ES-I3 (cell line): ENCODE data around the gene NME4.

ENCODE experiments used
- H3K36me3 ChIP-seq: 2 replicates; pipeline ENCODE4 v1.6.1; 2013; ENCODE audit warnings: mild to moderate bottlenecking, low read length, control low read depth, moderate library complexity; ENCODE audit not compliant: insufficient read depth
- H3K4me1 ChIP-seq: 2 replicates; pipeline ENCODE4 v1.6.1; 2013; ENCODE audit warnings: mild to moderate bottlenecking, control low read depth, low read length; ENCODE audit not compliant: insufficient read depth
- H3K9ac ChIP-seq: 2 replicates; pipeline ENCODE4 v1.6.1; 2013; ENCODE audit warnings: low read depth, mild to moderate bottlenecking, low read length, moderate library complexity
- H3K9me3 ChIP-seq: 2 replicates; pipeline ENCODE4 v1.6.1; 2013; ENCODE audit warnings: mild to moderate bottlenecking, low read length, moderate library complexity; ENCODE audit not compliant: control insufficient read depth, insufficient read depth

The NME4 gene

DNA sequence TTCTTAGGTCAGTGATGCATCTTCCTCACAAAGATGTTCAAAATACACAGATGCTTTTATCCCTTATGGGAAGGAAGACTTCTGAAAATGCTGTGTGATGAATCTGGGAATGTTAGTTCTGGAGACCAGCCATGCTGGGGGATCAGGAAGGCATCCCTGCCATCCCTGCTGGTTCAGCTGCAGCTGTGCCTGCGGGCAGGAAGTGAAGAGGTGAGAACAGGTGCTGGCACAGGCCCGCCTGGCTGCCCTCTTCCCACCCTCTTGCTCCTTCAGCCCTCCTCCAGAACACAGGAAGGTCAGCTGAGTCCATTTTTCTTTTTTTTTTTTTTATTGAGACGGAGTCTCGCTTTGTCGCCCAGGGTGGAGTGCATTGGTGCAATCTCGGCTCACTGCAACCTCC, 43.6 kb downstream of the NME4 start:
- Histone ChIP-seq H3K36me3 (no peaks in the 10 kb centered on the region), H3K9me3 (no peaks in the 10 kb centered on the region), H3K4me1 (no peaks in the 10 kb centered on the region), H3K9ac (no peak overlapping the region)

DNA sequence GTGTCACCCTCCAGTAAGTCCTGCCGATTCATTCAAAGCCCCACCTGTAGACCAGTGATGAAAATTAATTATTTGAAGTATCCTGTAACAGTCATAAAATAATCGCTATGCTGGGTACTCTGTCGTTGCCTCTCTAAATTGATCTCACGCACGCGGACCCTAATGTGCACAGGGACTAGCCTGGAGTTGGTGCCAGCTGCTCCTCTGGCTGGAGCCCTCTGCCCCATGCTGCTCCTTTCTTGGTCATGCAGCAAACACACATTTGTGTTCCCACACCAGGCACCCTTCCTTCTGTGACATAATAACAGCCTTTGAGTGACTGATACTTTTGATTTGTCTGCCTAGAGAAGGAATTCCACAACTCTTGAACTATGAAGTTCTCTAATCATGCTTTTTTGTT, 44.4 kb downstream of the NME4 start:
- Histone ChIP-seq H3K9me3 (no peaks in the 10 kb centered on the region), H3K4me1 (no peaks in the 10 kb centered on the region), H3K36me3 (no peaks in the 10 kb centered on the region), H3K9ac (no peak overlapping the region)

- Histone ChIP-seq H3K9me3 (no peaks in the 10 kb centered on the region), H3K36me3 (no peaks in the 10 kb centered on the region), H3K9ac (no peak overlapping the region), H3K4me1 (no peaks in the 10 kb centered on the region)
Observed at GRCh38 chr16:442976-443375, 46.0 kb downstream of the NME4 start.

DNA sequence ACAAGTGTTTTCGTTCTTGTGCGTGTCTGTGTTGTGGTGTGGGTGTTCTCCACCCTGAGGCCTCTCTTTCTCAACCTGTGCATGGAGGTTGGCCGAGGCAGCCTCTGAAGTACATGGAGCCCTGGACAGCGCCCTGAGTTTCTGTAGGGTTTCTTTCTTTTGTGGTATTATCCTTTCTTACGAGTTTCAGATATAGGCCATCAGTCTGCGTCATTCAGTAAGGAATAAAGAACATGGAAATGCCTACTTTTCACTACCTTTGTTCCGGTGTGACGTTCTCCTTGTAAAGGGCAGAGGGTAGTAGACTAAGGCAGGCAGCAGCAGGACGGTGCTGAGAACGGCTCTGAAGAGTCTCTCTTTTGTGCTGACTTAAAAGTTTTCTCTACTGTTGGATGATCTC, 47.0 kb downstream of the NME4 start:
- H3K4me1 ChIP-seq = no peaks in the 10 kb centered on the region
- H3K9ac ChIP-seq = no peak overlapping the region
- H3K9me3 ChIP-seq = no peaks in the 10 kb centered on the region
- no peaks in the 10 kb centered on the region for H3K36me3 ChIP-seq

DNA sequence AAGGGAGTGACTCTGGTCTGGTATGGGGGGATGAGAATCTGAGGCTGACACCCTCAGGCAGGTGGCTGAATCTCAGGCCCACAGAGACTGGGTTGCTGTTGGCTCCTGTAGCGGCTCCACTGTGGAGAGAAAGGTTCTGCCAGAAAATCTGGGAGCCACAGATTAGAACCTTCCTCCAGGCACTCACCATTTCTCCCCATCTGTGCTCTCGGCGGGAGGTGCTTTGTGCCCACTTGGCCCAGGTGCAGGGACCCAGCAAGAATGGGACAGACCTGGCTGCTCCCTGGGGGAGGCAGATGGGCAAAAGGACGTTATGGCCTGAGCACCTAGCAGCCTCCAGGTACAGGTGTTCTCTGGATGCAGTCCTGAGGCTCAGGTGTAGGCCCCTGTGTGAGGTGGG, 48.6 kb downstream of the NME4 start:
- Histone ChIP-seq H3K4me1 (no peaks in the 10 kb centered on the region), H3K9ac (no peak overlapping the region), H3K9me3 (no peaks in the 10 kb centered on the region), H3K36me3 (no peaks in the 10 kb centered on the region)
